ENCODE measurements around the gene ITIH1.

ITIH1 gene

GRCh38 chr3:52793702-52794611, 16.6 kb downstream of the ITIH1 start:
- WGBS, 2 donors (ENCODE audit: extremely low coverage in 2 of 2, insufficient read length in 2 of 2, insufficient replicate concordance in 1 of 2) = no CpG with 5 or more reads among the region's 9 CpGs
- H3K9ac ChIP-seq (ENCODE audit: low read depth, low read length, poor library complexity) = no peak overlapping the region

GRCh38 chr3:52794612-52795099, 17.3 kb downstream of the ITIH1 start, which contains the start of gene ITIH3:
Gene ITIH3 (plus strand): TSS chr3:52794796. CDS start chr3:52794804, 8 bp downstream.
- no peak within 1 kb of the TSS for H2BK5ac ChIP-seq (ENCODE audit: low read length)
- no peaks in the 10 kb centered on the region for H3K9me3 ChIP-seq (replicated peaks in 1 of 2; ENCODE audit: control insufficient read depth in 2 of 2, insufficient read depth in 1 of 2, low read depth in 1 of 2, low read length in 2 of 2)
- H3K4ac ChIP-seq (ENCODE audit: low read length) = no peak within 1 kb of the TSS
- no peak within 1 kb of the TSS for H3K27ac ChIP-seq (replicated peaks; ENCODE audit: low read length)
- peak within 1 kb of the TSS; percentile 13 for H3K14ac ChIP-seq (ENCODE audit: low read length)
- no peak within 1 kb of the TSS for H3K4me3 ChIP-seq (ENCODE audit: low read length in 2 of 2)
- H2BK15ac ChIP-seq (ENCODE audit: low read length) = no peak within 1 kb of the TSS
- no peak for DNase-seq (ENCODE audit: low spot score)
- peaks cover 4 to 9% of the 10 kb centered on the region in 2 donors for H3K4me1 ChIP-seq (ENCODE audit: control insufficient read depth in 2 of 2, insufficient read depth in 1 of 2, low read depth in 1 of 2, low read length in 2 of 2)
- no peak within 1 kb of the TSS for H4K8ac ChIP-seq (ENCODE audit: low read depth, low read length)
- no peak within 1 kb of the TSS for H2BK12ac ChIP-seq (ENCODE audit: low read length)
- H3K18ac ChIP-seq (ENCODE audit: low read length) = peak within 1 kb of the TSS; percentile 50
- H2AK5ac ChIP-seq (ENCODE audit: low read depth, low read length) = peak within 1 kb of the TSS; percentile 12
- peaks cover 0 to 10% (median 0%) of the 10 kb centered on the region in 3 experiments for H3K27me3 ChIP-seq (ENCODE audit: control insufficient read depth in 3 of 3, insufficient read depth in 3 of 3, low read depth in 1 of 3, low read length in 3 of 3)
- peak within 1 kb of the TSS; percentile 39 for H2AFZ ChIP-seq (ENCODE audit: low read length)
- peak within 1 kb of the TSS; percentile 49 for H2BK120ac ChIP-seq (ENCODE audit: low read depth, low read length)
- no peaks in the 10 kb centered on the region for H3K79me1 ChIP-seq (ENCODE audit: low read depth, low read length)
- WGBS, 2 donors (ENCODE audit: extremely low coverage in 2 of 2, insufficient read length in 2 of 2, insufficient replicate concordance in 1 of 2) = no CpG with 5 or more reads among the region's 10 CpGs
- H3K23ac ChIP-seq (ENCODE audit: low read depth, low read length, poor library complexity) = peak within 1 kb of the TSS; percentile 53
- no peak within 1 kb of the TSS for H4K91ac ChIP-seq (ENCODE audit: low read depth, low read length, poor library complexity)
- H3K4me2 ChIP-seq (ENCODE audit: insufficient read depth, low read length, poor library complexity, severe bottlenecking) = no peak within 1 kb of the TSS
- H3K36me3 ChIP-seq (replicated peaks in 1 of 2; ENCODE audit: control insufficient read depth in 2 of 2, insufficient read depth in 2 of 2, low read length in 2 of 2) = no peaks in the 10 kb centered on the region
- no peak within 1 kb of the TSS for H3K9ac ChIP-seq (ENCODE audit: low read depth, low read length, poor library complexity)

More at GRCh38 chr3:52793702-52794611, 16.6 kb downstream of the ITIH1 start:
- Histone ChIP-seq H3K9me3 (replicated peaks in 1 of 2; ENCODE audit: control insufficient read depth in 2 of 2, insufficient read depth in 1 of 2, low read depth in 1 of 2, low read length in 2 of 2) (no peaks in the 10 kb centered on the region), H2BK15ac (ENCODE audit: low read length) (no peak overlapping the region), H3K79me1 (ENCODE audit: low read depth, low read length) (no peaks in the 10 kb centered on the region), H3K14ac (ENCODE audit: low read length) (peak overlapping the region; percentile 13), H2BK12ac (ENCODE audit: low read length) (no peak overlapping the region), H3K27ac (replicated peaks; ENCODE audit: low read length) (no peak overlapping the region), H4K91ac (ENCODE audit: low read depth, low read length, poor library complexity) (no peak overlapping the region), H2AK5ac (ENCODE audit: low read depth, low read length) (peak overlapping the region; percentile 12), H3K23ac (ENCODE audit: low read depth, low read length, poor library complexity) (no peak overlapping the region), H2AFZ (ENCODE audit: low read length) (peak overlapping the region; percentile 39), H3K4me1 (ENCODE audit: control insufficient read depth in 2 of 2, insufficient read depth in 1 of 2, low read depth in 1 of 2, low read length in 2 of 2) (peaks cover 4 to 11% of the 10 kb centered on the region in 2 donors), H3K18ac (ENCODE audit: low read length) (peak overlapping the region; percentile 50), H2BK120ac (ENCODE audit: low read depth, low read length) (no peak overlapping the region), H4K8ac (ENCODE audit: low read depth, low read length) (no peak overlapping the region), H3K36me3 (replicated peaks in 1 of 2; ENCODE audit: control insufficient read depth in 2 of 2, insufficient read depth in 2 of 2, low read length in 2 of 2) (no peaks in the 10 kb centered on the region), H3K27me3 (ENCODE audit: control insufficient read depth in 3 of 3, insufficient read depth in 3 of 3, low read depth in 1 of 3, low read length in 3 of 3) (peaks cover 0 to 10% (median 0%) of the 10 kb centered on the region in 3 experiments), H3K4me2 (ENCODE audit: insufficient read depth, low read length, poor library complexity, severe bottlenecking) (no peak overlapping the region), H3K4ac (ENCODE audit: low read length) (no peak overlapping the region), H3K4me3 (ENCODE audit: low read length in 2 of 2) (no peak overlapping the region), H2BK5ac (ENCODE audit: low read length) (no peak overlapping the region)
- DNase-seq (ENCODE audit: low spot score) = no peak

GRCh38 chr3:52795298-52795900, 18.0 kb downstream of the ITIH1 start:
- peaks cover 4 to 9% of the 10 kb centered on the region in 2 donors for H3K4me1 ChIP-seq (ENCODE audit: control insufficient read depth in 2 of 2, insufficient read depth in 1 of 2, low read depth in 1 of 2, low read length in 2 of 2)
- H2BK12ac ChIP-seq (ENCODE audit: low read length) = no peak overlapping the region
- H3K4me2 ChIP-seq (ENCODE audit: insufficient read depth, low read length, poor library complexity, severe bottlenecking) = no peak overlapping the region
- H2BK5ac ChIP-seq (ENCODE audit: low read length) = no peak overlapping the region
- H2BK15ac ChIP-seq (ENCODE audit: low read length) = no peak overlapping the region
- no peak overlapping the region for H3K27ac ChIP-seq (replicated peaks; ENCODE audit: low read length)
- H3K14ac ChIP-seq (ENCODE audit: low read length) = no peak overlapping the region
- H3K23ac ChIP-seq (ENCODE audit: low read depth, low read length, poor library complexity) = no peak overlapping the region
- no peak overlapping the region for H4K8ac ChIP-seq (ENCODE audit: low read depth, low read length)
- no peak overlapping the region for H3K9ac ChIP-seq (ENCODE audit: low read depth, low read length, poor library complexity)
- no peaks in the 10 kb centered on the region for H3K36me3 ChIP-seq (replicated peaks in 1 of 2; ENCODE audit: control insufficient read depth in 2 of 2, insufficient read depth in 2 of 2, low read length in 2 of 2)
- no peak overlapping the region for H3K4ac ChIP-seq (ENCODE audit: low read length)
- H3K4me3 ChIP-seq (ENCODE audit: low read length in 2 of 2) = no peak overlapping the region
- WGBS, 2 donors (ENCODE audit: extremely low coverage in 2 of 2, insufficient read length in 2 of 2, insufficient replicate concordance in 1 of 2) = no CpG with 5 or more reads among the region's 9 CpGs
- no peak overlapping the region for H2AFZ ChIP-seq (ENCODE audit: low read length)
- DNase-seq (ENCODE audit: low spot score) = no peak
- peak overlapping the region; percentile 49 for H2BK120ac ChIP-seq (ENCODE audit: low read depth, low read length)
- H4K91ac ChIP-seq (ENCODE audit: low read depth, low read length, poor library complexity) = no peak overlapping the region
- H3K79me1 ChIP-seq (ENCODE audit: low read depth, low read length) = no peaks in the 10 kb centered on the region
- H3K18ac ChIP-seq (ENCODE audit: low read length) = no peak overlapping the region
- no peak overlapping the region for H2AK5ac ChIP-seq (ENCODE audit: low read depth, low read length)
- H3K27me3 ChIP-seq (ENCODE audit: control insufficient read depth in 3 of 3, insufficient read depth in 3 of 3, low read depth in 1 of 3, low read length in 3 of 3) = peaks cover 0 to 10% (median 0%) of the 10 kb centered on the region in 3 experiments
- H3K9me3 ChIP-seq (replicated peaks in 1 of 2; ENCODE audit: control insufficient read depth in 2 of 2, insufficient read depth in 1 of 2, low read depth in 1 of 2, low read length in 2 of 2) = no peaks in the 10 kb centered on the region

GRCh38 chr3:52796411-52796810, 19.0 kb downstream of the ITIH1 start:
- H3K9me3 ChIP-seq (replicated peaks in 1 of 2; ENCODE audit: control insufficient read depth in 2 of 2, insufficient read depth in 1 of 2, low read depth in 1 of 2, low read length in 2 of 2) = no peaks in the 10 kb centered on the region
- no peak overlapping the region for H2BK120ac ChIP-seq (ENCODE audit: low read depth, low read length)
- H2BK12ac ChIP-seq (ENCODE audit: low read length) = no peak overlapping the region
- H2BK5ac ChIP-seq (ENCODE audit: low read length) = no peak overlapping the region
- no peak overlapping the region for H3K4ac ChIP-seq (ENCODE audit: low read length)
- H2BK15ac ChIP-seq (ENCODE audit: low read length) = no peak overlapping the region
- DNase-seq (ENCODE audit: low spot score) = no peak
- H3K27me3 ChIP-seq (ENCODE audit: control insufficient read depth in 3 of 3, insufficient read depth in 3 of 3, low read depth in 1 of 3, low read length in 3 of 3) = peaks cover 0 to 10% (median 0%) of the 10 kb centered on the region in 3 experiments
- no peak overlapping the region for H3K4me3 ChIP-seq (ENCODE audit: low read length in 2 of 2)
- WGBS, 2 donors (ENCODE audit: extremely low coverage in 2 of 2, insufficient read length in 2 of 2, insufficient replicate concordance in 1 of 2) = no CpG with 5 or more reads among the region's 9 CpGs
- H3K36me3 ChIP-seq (replicated peaks in 1 of 2; ENCODE audit: control insufficient read depth in 2 of 2, insufficient read depth in 2 of 2, low read length in 2 of 2) = no peaks in the 10 kb centered on the region
- H3K9ac ChIP-seq (ENCODE audit: low read depth, low read length, poor library complexity) = no peak overlapping the region
- H4K91ac ChIP-seq (ENCODE audit: low read depth, low read length, poor library complexity) = no peak overlapping the region
- H3K18ac ChIP-seq (ENCODE audit: low read length) = no peak overlapping the region
- H3K23ac ChIP-seq (ENCODE audit: low read depth, low read length, poor library complexity) = no peak overlapping the region
- H3K4me2 ChIP-seq (ENCODE audit: insufficient read depth, low read length, poor library complexity, severe bottlenecking) = no peak overlapping the region
- H4K8ac ChIP-seq (ENCODE audit: low read depth, low read length) = no peak overlapping the region
- peaks cover 4 to 9% of the 10 kb centered on the region in 2 donors for H3K4me1 ChIP-seq (ENCODE audit: control insufficient read depth in 2 of 2, insufficient read depth in 1 of 2, low read depth in 1 of 2, low read length in 2 of 2)
- no peak overlapping the region for H3K27ac ChIP-seq (replicated peaks; ENCODE audit: low read length)
- no peak overlapping the region for H3K14ac ChIP-seq (ENCODE audit: low read length)
- no peak overlapping the region for H2AFZ ChIP-seq (ENCODE audit: low read length)
- no peak overlapping the region for H2AK5ac ChIP-seq (ENCODE audit: low read depth, low read length)
- H3K79me1 ChIP-seq (ENCODE audit: low read depth, low read length) = no peaks in the 10 kb centered on the region
